Measurements from ENCODE around the gene ITGA2.

- no peak for TF ChIP-seq POLR2AphosphoS5 (IDR thresholded peaks at IDR 0.05)
- no peak for TF ChIP-seq CTCF (IDR thresholded peaks at IDR 0.05; ENCODE audit: poor library complexity, severe bottlenecking)
- TF ChIP-seq EZH2 (IDR thresholded peaks at IDR 0.05; ENCODE audit: borderline replicate concordance, insufficient read depth, low read length, poor library complexity, severe bottlenecking): no peak
Observed at GRCh38 chr5:53013857-53014256, 24.7 kb downstream of the ITGA2 start.
